WERI-Rb-1 (cell line): Measurements from ENCODE around the gene MYO1B.

Experiments used
- DNase-seq: peaks from one replicate; pipeline ENCODE4 v3.0.0-alpha.2; 2020
- H3K27ac ChIP-seq: fragments of 250-450 bp; sonication (Bioruptor Pico); 2 replicates; pipeline ENCODE4 v1.5.1; 2020; ENCODE audit warnings: mild to moderate bottlenecking, moderate library complexity
- H3K27me3 ChIP-seq: fragments of 250-450 bp; sonication (Bioruptor Pico); 2 replicates; pipeline ENCODE4 v1.5.1; 2021; ENCODE audit warnings: mild to moderate bottlenecking, low read depth, moderate library complexity; ENCODE audit not compliant: insufficient read depth, severe bottlenecking
- H3K36me3 ChIP-seq: fragments of 250-450 bp; sonication (Bioruptor Pico); 2 replicates; pipeline ENCODE4 v1.5.1; 2020; ENCODE audit warnings: mild to moderate bottlenecking, moderate library complexity
- H3K4me3 ChIP-seq: 2 replicates; pipeline ENCODE4 v1.5.1; 2011; ENCODE audit warnings: low read depth, mild to moderate bottlenecking, control low read depth, low read length
- H3K9me3 ChIP-seq: fragments of 250-450 bp; sonication (Bioruptor Pico); 2 replicates; pipeline ENCODE4 v1.5.1; 2021; ENCODE audit warnings: mild to moderate bottlenecking, moderate library complexity; ENCODE audit not compliant: severe bottlenecking
- CTCF ChIP-seq: IDR thresholded peaks from 2 replicates; pipeline ENCODE4 v1.5.1; 2011; ENCODE audit warnings: low read depth, mild to moderate bottlenecking, control low read depth, inconsistent platforms, low read length

MYO1B gene

GRCh38 chr2:191292869-191293268, 47.7 kb downstream of the MYO1B start:
- H3K27ac ChIP-seq, result no peak overlapping the region
- H3K36me3 ChIP-seq, result no peaks in the 10 kb centered on the region
- H3K27me3 ChIP-seq, result no peaks in the 10 kb centered on the region
- DNase-seq, result no peak
- no peaks in the 10 kb centered on the region for H3K9me3 ChIP-seq
- no peak overlapping the region for H3K4me3 ChIP-seq
- no peak for TF ChIP-seq CTCF

- DNase-seq, result no peak
- TF ChIP-seq CTCF, result no peak
- no peak overlapping the region for H3K27ac ChIP-seq
- H3K4me3 ChIP-seq, result no peak overlapping the region
- no peaks in the 10 kb centered on the region for H3K27me3 ChIP-seq
- H3K9me3 ChIP-seq, result no peaks in the 10 kb centered on the region
- no peaks in the 10 kb centered on the region for H3K36me3 ChIP-seq
Measured at GRCh38 chr2:191295088-191295487, 49.9 kb downstream of the MYO1B start.

GRCh38 chr2:191296083-191297006, 51.1 kb downstream of the MYO1B start:
- no peak for TF ChIP-seq CTCF
- no peak overlapping the region for H3K4me3 ChIP-seq
- no peaks in the 10 kb centered on the region for H3K9me3 ChIP-seq
- DNase-seq, result no peak
- H3K27me3 ChIP-seq, result no peaks in the 10 kb centered on the region
- no peaks in the 10 kb centered on the region for H3K36me3 ChIP-seq
- H3K27ac ChIP-seq, result no peak overlapping the region

GRCh38 chr2:191297033-191297432, 51.8 kb downstream of the MYO1B start:
- Histone ChIP-seq H3K36me3 (no peaks in the 10 kb centered on the region), H3K27ac (no peak overlapping the region), H3K4me3 (no peak overlapping the region), H3K9me3 (no peaks in the 10 kb centered on the region), H3K27me3 (no peaks in the 10 kb centered on the region)
- DNase-seq, result no peak
- TF ChIP-seq CTCF, result no peak

- Histone ChIP-seq H3K27me3 (no peaks in the 10 kb centered on the region), H3K4me3 (no peak overlapping the region), H3K27ac (no peak overlapping the region), H3K9me3 (no peaks in the 10 kb centered on the region), H3K36me3 (no peaks in the 10 kb centered on the region)
- no peak for DNase-seq
- no peak for TF ChIP-seq CTCF
Measured at GRCh38 chr2:191298306-191298705, 53.1 kb downstream of the MYO1B start.
